ENCODE data around the gene GSTA5. TPM values are rescaled to one million over a fixed set of nuclear protein-coding genes. Genes with fewer than 3 reads are reported as not detected.
"Not testable (repeated sequence)": the region's sequence is repeated elsewhere in the genome, so short reads cannot be mapped to it uniquely, and the experiment has no call there.

Gene GSTA5
- total RNA-seq, 1 experiment from 2014 or later = not detected

DNA sequence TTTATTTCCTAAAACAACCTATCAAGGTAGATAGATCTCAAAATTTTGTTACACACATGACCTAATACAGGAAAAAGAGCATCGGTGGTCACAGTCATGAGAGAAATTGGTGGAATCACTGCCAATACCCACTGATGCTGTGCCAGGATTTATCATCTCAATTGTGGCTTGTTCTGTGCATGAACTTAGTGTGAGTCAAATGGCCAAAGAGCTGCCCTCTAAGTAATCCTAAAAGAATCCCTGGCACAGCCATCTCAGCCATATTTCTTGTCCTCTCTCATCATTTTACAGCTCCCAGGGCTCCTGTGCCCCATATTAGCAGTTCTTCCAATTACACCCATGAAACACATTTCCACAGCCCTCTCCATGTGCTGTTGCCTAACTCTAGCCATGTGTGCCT lies 6.1 kb downstream of the GSTA5 start:
- DNase-seq (ENCODE audit: low spot score) = no peak

DNA sequence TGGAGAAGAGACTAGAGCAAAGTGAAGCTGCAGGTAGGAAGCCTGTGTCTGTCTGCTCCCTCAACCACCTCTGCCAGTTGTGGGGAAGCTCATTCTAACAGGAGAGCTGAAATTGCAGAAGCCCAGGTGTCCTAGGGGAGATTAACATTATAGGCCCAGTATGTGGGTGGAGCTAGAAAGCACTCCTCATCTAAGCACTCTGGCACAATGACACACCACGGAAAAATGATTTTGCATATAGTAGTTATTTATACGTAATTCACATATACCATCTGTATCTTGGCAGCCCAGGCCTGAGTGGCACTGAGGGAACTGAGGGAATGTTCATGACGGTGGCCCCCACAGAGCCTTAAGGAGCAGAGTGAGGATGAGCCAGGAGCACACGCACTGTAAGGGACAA lies 9.7 kb downstream of the GSTA5 start:
- not testable (repeated sequence) for DNase-seq (ENCODE audit: low spot score)

DNA sequence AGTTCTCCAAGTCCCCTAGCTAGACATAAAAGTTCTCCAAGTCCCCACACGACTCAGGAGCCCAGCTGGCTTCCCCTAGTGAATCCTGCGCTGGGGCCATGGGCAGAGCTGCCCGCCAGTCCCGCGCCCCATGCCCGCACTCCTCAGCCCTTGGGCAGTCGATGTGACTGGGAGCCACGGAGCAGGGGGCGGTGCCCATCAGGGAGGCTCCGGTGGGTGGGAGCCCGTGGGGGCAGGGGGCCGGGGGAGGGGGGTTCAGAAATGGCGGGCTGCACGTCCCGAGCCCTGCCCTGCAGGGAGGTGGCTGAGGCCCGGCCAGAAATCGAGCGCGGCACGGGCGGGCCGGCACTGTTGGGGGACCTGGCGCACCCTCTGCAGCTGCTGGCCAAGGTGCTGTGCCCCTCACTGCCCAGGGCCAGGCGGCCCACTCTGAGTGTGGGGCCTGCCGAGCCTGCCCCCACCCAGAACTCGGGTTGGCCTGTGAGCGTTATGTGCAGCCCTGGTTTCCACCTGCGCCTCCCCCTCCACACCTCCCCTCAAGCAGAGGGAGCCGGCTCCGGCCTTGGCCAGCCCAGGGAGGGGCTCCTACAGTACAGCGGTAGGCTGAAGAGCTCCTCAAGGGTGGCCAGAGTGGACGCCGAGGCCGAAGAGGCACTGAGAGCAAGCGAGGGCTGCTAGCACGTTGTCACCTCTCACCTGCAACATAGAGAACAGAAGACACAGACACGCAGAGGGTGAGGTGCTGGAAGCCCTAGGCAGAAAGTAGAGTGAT lies 11.4 kb downstream of the GSTA5 start:
- no peak for DNase-seq (ENCODE audit: low spot score)

DNA sequence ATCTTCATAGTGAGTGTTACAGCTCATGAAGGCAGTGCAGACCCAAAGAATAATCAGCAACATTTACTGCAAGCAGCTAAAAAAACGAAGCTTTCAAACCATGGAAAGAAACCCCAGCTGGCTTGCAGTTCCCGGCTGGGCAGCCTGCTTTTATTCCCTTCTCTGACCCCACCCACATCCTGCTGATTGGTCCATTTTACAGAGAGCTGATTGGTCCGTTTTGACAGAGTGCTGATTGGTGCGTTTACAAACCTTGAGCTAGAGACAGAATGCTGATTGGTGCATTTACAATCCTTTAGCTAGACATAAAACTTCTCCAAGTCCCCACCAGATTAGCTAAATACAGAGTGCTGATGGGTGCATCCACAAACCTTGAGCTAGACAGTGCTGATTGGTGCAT lies 12.0 kb downstream of the GSTA5 start:
- DNase-seq (ENCODE audit: low spot score) = not testable (repeated sequence)

DNA sequence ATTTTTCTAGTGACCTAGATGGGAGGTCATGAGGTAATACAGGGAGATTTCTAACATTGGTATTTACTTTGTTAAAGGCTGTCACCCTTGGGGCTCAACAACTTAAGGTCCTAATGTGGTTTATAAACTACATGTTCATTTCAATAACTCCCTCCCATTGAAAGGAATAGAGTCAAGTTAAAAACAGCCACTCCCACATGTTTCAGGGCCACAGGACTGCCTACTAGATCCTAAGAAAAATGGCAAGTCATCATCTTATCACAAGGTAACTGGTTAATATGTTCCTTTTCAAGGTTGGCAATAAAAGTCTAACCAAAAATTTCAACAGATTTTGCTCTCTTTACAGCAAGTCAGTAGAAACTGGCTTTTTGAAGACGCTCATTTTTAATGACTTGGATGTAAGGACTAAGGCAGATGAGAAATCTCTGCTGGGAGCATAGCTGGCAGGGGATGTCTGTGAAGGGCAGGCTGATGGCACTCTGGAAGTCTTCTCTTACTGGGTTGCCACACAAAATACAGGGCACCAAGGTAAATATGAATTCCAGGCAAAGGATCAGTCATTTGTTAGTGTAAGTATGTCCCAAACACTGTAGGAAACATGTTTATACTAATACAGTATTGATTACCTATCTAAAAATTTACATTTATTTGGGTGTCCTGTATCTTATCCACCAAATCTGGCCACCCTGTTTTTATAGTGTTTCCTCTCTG lies 13.4 kb downstream of the GSTA5 start:
- DNase-seq (ENCODE audit: low spot score) = not testable (repeated sequence)

DNA sequence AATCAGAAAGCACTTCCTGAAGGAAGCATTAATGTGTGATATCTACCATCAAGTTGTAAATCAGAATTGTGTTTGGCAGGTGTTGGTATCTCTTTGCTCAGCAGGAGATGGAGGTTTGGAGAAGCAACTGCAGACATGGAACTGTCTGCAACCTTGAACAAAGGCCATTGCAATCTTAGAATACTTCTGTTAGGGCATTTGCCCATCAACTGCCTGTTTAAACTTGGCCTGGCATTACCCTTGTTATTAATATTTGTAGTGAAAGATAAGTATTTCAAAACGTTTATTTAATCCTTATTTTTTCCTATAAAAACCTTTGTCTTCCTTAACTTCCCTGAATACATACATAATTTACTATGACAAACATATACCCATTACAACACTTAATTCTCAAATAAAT lies 14.1 kb downstream of the GSTA5 start:
- DNase-seq (ENCODE audit: low spot score) = no peak

DNA sequence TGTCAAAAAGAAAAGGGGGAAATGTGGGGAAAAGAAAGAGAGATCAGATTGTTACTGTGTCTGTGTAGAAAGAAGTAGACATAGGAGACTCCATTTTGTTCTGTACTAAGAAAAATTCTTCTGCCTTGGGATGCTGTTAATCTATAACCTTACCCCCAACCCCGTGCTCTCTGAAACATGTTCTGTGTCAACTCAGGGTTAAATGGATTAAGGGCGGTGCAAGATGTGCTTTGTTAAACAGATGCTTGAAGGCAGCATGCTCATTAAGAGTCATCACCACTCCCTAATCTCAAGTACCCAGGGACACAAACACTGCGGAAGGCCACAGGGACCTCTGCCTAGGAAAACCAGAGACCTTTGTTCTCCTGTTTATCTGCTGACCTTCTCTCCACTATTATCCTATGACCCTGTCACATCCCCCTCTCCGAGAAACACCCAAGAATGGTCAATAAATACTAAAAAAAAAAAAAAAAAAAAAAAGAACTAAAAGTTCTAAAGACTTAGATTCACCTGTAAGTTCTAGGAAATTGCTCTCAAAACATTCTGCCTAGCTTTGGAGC lies 14.6 kb downstream of the GSTA5 start:
- DNase-seq (ENCODE audit: low spot score) = not testable (repeated sequence)

DNA sequence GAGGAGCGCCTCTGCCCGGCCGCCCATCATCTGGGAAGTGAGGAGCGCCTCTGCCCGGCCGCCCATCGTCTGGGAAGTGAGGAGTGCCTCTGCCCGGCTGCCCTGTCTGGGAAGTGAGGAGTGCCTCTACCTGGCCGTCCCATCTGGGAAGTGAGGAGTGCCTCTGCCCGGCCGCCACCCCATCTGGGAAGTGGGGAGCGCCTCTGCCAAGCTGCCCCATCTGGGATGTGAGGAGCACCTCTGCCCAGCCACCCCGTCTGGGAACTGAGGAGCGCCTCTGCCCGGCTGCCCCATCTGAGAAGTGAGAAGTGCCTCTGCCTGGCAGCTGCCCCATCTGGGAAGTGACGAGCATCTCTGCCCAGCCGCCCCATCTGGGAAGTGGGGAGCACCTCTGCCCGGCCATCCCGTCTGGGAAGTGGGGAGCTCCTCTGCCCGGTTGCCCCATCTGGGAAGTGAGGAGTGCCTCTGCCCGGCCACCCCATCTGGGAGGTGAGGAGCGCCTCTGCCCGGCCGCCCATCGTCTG lies 15.3 kb downstream of the GSTA5 start:
- DNase-seq (ENCODE audit: low spot score) = not testable (repeated sequence)

DNA sequence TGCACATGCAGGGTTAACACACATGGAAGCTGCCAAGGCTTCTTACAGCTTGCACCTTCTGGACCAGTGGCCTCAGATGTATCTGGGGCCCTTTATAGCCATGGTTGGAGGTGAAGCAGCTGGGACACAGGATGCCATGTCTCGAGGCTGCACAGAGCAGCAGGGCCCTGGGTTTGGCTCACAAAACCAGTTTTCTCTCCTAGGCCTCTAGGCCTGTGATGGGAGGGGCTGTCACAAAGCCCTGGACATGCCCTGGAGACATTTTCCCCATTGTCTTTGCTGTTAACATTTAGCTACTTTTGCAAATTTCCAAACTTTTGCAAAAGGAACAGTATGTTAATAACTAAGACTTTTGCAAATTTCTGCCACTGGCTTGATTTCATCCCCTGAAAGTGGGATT lies 18.8 kb downstream of the GSTA5 start:
- no peak for DNase-seq (ENCODE audit: low spot score)

DNA sequence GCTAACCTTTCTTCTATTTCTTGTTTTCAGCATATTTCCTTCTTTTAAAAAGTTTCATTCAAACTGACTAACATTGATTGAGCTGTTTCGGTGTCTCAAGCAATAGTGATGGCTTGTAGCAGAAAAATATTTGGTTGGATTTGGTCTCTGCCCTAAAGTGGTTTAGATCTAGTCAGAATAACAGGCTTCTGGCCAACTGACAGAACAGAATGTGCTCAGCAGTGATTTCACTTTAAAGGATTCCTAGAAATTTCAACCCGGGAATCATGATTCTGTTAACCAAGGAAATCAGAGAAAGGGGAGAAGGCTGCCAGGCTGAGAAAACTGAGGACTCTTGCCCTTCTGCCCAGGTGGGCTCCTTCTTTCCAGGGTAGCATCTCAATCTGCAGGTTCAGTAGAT lies 20.4 kb downstream of the GSTA5 start:
- DNase-seq (ENCODE audit: low spot score) = no peak

DNA sequence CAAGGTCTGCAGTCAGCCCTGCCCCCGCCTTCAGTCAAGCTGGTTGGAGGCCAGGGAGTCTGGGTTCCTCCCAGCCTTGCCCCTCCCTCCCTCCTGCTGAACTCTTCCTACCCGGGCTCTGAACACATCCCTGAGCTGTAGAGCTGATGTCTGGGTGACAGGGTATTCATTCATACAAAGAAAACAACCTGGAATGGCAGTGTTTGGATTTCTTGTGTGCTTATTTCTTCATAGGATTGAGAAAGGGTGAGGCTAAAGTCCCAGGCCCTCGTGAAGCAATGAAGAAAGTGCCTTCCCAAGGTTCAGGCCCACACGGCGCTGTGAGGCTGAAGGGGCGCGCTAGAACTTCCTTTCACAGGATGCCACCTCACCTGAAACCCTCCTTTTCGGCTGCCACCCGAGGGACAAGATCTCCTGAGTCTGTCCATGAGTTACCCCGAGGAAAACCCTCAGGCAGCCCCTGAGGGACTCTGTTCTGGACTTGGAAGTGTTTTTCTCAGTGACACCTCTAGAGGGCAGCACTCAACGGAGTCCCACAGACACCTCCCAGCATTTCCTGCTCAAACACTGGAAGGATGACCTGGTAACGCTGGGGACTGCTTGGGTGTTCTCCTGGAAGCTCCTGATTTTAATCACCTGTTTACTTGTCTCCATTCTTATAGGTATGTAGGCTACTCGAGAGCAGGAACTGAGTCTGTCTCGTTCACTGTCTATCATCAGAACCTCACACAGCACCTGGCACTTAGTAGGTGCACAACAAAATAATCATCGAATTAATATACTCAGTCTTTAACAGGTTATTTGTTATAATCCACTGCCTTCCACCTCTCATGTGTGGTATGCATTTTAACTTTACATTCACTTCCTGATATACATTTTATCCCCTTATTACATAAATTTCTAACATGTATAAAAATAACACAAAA lies 25.2 kb downstream of the GSTA5 start:
- DNase-seq (ENCODE audit: low spot score) = peak; percentile 69

DNA sequence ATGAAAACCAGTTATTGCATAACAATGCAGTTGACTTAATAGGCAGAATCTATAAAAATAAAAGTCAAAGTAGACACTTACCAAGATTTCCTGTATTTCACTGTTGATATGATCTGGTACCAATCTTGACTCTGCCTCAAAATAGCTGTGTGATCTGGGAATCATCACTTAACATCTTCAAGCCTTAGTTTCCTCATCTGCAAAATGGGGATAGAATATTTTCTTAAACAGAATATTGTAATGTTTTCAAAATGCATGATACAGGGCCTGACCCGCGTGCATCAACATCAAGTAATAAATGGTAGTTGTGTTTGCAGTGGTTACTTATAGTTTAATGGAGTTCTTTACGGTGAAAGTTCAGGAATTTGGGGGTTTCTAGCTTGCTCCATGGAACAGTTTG lies 26.1 kb downstream of the GSTA5 start:
- DNase-seq (ENCODE audit: low spot score) = not testable (repeated sequence)

DNA sequence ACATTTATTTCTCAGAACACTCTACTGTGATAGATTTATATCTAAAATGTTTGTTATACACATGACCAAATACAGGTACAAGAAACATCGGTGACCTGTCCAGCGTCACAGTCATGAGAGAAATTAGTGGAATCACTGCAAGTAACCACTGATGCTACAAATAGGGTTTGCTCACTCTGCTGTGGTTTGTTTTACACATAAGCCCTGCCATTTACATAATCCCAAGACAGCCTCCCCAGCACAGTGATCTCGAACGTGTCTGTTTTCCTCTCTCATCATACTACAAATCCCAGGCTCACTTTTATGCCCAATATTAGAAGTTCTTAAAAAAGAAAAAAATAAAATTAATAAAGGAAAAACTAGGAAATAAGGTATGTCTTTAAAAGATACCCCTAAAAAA lies 30.8 kb downstream of the GSTA5 start:
- not testable (repeated sequence) for DNase-seq (ENCODE audit: low spot score)

DNA sequence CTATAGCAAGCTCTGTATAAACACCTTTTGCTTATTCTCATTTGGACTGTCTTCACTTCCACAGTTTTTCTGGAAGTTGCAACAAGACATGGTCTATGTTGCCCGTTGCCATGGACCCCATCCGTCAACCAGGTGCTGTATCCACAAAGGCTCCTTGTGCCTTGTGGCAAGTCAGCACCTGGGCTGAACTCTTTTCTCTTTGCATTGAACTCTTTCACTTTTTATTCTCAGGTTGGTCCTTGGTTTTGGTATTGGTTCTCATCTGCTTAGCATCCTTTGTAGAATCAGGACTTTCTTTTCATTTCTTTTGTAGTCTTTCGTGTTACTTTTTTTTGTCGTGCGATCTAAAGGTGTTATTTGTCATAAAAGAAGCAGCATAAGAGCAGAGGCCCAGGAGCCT lies 32.0 kb downstream of the GSTA5 start:
- DNase-seq (ENCODE audit: low spot score) = no peak

DNA sequence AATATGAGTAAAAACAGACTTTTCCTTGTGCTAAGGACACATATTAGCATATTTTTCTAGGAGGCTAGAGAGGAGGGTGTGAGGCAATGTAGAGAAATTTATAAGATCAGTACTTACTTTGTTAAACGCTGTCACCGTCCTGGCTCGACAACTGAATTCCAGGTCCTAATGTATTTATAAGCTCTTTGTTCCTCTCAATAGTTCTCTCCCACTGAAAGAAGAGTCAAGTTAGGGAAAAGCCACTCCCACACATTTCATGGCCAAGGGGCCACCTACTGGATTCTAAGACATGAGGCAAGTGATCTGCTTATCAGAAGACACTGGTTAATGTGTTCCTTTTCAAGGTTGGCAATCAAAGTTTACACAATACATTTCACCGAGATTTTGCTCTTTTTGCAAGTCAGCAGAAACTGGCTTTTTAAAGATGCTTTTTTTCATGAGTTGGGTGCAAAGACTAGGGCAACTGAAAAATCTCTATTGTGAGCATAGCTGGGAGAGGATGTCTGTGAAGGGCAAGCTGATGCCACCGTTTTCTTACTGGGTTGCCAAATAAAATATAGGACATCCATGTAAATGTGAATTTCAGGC lies 36.9 kb downstream of the GSTA5 start, which contains the start of gene GSTA1:
Gene GSTA1 (minus strand): TSS at position 149 of the 588 bp plus-strand sequence. CDS start 4,549 bp downstream, outside the sequence.
- not testable (repeated sequence) for DNase-seq (ENCODE audit: low spot score)

DNA sequence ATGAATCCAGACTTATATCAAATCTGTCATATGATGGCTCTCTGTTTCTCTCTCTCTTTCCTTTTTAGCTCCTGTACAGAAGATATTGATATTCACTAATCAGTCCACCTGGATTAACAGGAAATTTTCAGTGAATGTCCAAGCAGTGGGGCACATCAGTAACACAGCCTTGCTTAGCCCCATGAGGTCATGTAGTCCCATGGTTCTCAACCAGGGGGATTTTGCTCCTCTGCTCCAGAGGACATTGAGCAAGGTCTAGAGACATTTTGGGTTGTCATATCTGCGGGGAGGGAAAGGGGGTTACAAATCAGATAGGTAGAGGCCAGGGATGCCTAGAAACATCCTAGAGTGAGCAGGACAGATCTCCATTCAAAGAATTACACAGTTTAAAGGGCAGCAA lies 37.8 kb downstream of the GSTA5 start:
- DNase-seq (ENCODE audit: low spot score) = no peak

DNA sequence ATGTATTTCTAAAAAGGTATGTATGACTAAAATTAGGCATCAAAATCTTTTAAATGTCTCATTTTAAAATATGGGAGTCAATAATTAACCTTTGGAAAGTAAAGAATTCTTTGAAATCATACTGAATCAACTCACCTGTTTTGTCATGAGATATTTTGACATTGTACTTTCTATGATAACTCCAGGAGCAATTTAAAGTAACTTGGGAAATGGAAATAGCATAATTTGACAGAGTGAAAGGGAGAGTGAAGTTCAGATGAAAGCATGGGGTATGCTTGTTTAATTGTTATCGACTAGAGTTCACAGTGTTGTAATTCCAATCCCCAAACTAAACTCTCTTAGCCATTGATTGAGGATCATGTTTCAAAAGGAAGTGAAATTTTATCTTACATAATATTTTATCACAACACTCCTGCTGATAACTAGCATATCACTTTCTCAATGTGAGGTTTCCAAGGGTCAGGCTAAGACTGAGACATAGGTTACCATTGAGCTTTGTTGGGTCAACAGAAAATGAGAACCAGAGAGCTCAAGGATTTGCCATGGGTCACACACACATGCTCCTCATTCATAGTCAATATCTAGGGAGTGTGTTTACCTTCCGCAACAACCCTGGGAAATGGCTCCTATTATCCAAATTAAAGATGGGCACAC lies 39.3 kb downstream of the GSTA5 start:
- no peak for DNase-seq (ENCODE audit: low spot score)

DNA sequence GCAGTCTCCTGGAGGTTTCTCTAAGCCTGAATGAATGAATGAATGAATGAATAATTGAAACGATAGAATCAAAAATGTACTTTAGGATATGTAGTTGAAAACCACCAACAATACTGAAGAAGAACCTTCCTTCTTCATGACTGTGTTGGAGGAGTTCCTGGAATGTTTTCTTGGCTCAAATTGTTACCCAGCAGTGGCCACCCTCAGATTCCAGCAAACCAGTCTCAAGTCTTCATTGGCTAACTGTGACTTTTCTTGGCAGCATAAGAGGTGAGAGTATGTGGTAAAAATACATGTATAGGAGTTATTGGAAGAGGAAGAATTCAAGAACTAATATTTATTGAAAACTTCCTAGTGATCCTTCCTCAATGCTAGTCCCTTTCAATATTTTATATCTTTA lies 41.3 kb downstream of the GSTA5 start:
- DNase-seq (ENCODE audit: low spot score) = not testable (repeated sequence)

DNA sequence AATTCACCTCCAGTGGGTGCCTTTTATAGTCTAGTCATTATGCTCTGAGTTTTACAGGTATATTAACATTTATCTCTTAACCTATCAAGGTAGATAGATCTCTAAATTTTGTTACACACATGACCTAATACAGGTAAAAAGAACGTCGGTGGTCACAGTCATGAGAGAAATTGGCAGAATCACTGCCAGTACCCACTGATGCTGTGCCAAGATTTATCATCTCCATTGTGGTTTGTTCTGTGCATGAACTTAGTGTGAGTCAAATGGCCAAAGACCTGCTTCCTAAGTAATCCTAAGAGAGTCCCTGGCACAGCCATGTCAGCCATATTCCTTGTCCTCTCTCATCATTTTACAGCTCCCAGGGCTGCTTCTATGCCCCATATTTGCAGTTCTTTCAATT lies 46.2 kb downstream of the GSTA5 start:
- not testable (repeated sequence) for DNase-seq (ENCODE audit: low spot score)

DNA sequence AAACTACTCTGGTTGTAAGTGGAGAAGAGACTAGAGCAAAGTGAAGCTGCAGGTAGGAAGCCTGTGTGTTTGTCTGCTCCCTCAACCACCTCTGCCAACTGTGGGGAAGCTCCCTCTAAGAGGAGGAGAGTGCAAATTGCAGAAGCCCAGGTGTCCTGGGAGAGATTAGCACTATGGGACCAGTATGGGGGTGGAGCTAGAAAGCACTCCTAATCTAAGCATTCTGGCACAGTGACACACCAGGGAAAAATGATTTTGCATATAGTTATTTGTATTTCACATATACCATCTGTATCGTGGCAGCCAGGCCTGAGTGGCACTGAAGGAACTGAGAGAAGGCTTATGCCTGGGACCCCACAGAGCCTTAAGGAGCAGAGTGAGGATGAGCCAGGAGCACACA lies 49.8 kb downstream of the GSTA5 start:
- no peak for DNase-seq (ENCODE audit: low spot score)

DNA sequence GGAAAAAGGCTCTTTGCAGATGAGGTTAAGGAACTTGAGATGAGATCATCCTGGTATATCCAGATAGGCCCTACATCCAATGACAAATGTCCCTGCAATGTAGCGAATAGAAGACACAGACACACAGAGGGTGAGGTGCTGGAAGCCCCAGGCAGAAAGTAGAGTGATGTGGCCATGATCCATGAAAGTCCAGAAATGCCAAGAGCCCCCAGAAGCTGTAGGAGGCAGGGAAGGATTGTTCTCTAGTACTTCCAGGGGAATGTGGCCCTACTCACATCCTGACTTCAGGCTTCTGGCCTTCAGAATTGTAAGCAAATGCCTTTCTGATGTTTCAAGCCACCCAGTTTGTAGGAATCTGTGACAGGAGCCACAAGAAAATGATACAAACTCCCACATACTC lies 51.0 kb downstream of the GSTA5 start:
- DNase-seq (ENCODE audit: low spot score) = peak; percentile 31

Data from H4 (cell line).